Heart right ventricle (tissue), 16 donors: ENCODE results near the gene SNRNP40. TPM values are rescaled to one million over a fixed set of nuclear protein-coding genes. Genes with fewer than 3 reads are reported as not detected.
"Not testable (repeated sequence)": the region's sequence is repeated elsewhere in the genome, so short reads cannot be mapped to it uniquely, and the experiment has no call there.

Source experiments
- ATAC-seq, 8 donors: fragments of 200-7000 bp; cut with Tn5 transposase; one replicate each; pipeline ENCODE4 v1.9.1; 2020; ENCODE audit warnings: mild to moderate bottlenecking in 8 of 8, moderate library complexity in 8 of 8, moderate number of reproducible peaks in 1 of 8
- DNase-seq, 2 donors: peaks; one replicate each; pipeline ENCODE4 v3.0.0-alpha.2; 2020
- H3K27ac ChIP-seq, 10 donors: fragments of 200-600 bp; sonication (generic) in 2 of 10; one replicate each; pipeline versions ENCODE4 v1.5.0 to v1.8.0; 2020 to 2022; ENCODE audit warnings: mild to moderate bottlenecking in 3 of 10
- H3K27me3 ChIP-seq, 7 donors: fragments of 200-600 bp; one replicate each; pipeline ENCODE4 v1.8.0; 2021 to 2022; ENCODE audit warnings: mild to moderate bottlenecking in 2 of 7
- H3K36me3 ChIP-seq, 9 donors: fragments of 200-600 bp; sonication (generic) in 1 of 9; one replicate each; pipeline versions ENCODE4 v1.5.0 to v1.8.0; 2020 to 2022; ENCODE audit warnings: mild to moderate bottlenecking in 2 of 9
- H3K4me1 ChIP-seq, 9 donors: fragments of 200-600 bp; sonication (generic) in 1 of 9; one replicate each; pipeline versions ENCODE4 v1.5.0 to v1.8.0; 2020 to 2022; ENCODE audit warnings: mild to moderate bottlenecking in 4 of 9
- H3K4me3 ChIP-seq, 10 donors: fragments of 200-600 bp; sonication (generic) in 2 of 10; one replicate each; pipeline versions ENCODE4 v1.5.0 to v1.8.0; 2020 to 2022; ENCODE audit warnings: mild to moderate bottlenecking in 7 of 10, moderate library complexity in 2 of 10
- H3K9me3 ChIP-seq, 11 donors: fragments of 200-600 bp in 10 of 11; sonication (generic) in 2 of 11; one replicate each; pipeline versions ENCODE4 v1.5.0 to v1.8.0; 2013 to 2022; ENCODE audit warnings: mild to moderate bottlenecking in 2 of 11, control low read depth in 1 of 11, moderate library complexity in 1 of 11
- CTCF ChIP-seq, 9 donors: fragments of 200-600 bp; sonication (generic) in 2 of 9; IDR thresholded peaks; one replicate each; pipeline versions ENCODE4 v1.5.0 to v1.8.0; 2021 to 2022; ENCODE audit warnings: antibody characterized with exemption in 9 of 9, mild to moderate bottlenecking in 5 of 9, moderate library complexity in 1 of 9
- WGBS, 2 donors: extraction: QIAGEN DNeasy Blood & Tissue Kit; methylation state at CpG; one replicate each; pipeline ENCODE4 v1.1.7; 2013; ENCODE audit warnings: inconsistent platforms in 1 of 2; 5-methylcytosine and 5-hydroxymethylcytosine counted together
- intact Hi-C, 10 donors: fragments of 100-400 bp; cut with DNase I; formaldehyde crosslinking; loops; one replicate each; pipeline versions ENCODE4 v1.11.1 to v1.14.2; 2022
- polyA plus RNA-seq, 2 donors: library from polyadenylated mRNA; stranded (reverse); fragments of 200-250 nt; gene quantifications; one replicate each; pipeline ENCODE4 v1.2.3, GENCODE V29; 2013
- total RNA-seq, 10 donors: library from RNA; stranded (reverse); fragmentation: NEBNext Ultra II Directional in 3 of 10; extraction: Animal tissue kit (Norgen Biotek cat#: 25700) in 3 of 10; gene quantifications; one replicate each; pipeline versions ENCODE4 v1.2.1 to v1.2.4, GENCODE V29; 2021 to 2023
- donor health status: Arrhythmogenic right ventricular cardiomyopathy.
- donor health status: ischemic (EF 13 %, LVEDD 7.1; RV severe dilation, severe dysfunction).
- donor health status: healthy with polysubstance abuse.
- donor health status: DM: no; HTN: yes; CAD: no.
- donor health status: DM: no; HTN: no; CAD: no.
- donor health status: ischemic (EF 25% LVEDD 6.9; RV normal size, moderate dysfunction).
- donor health status: ischemic (EF 25% LVEDD 5.7; RV mildly dilated, moderate dysfunction).
- donor health status: healthy.
- donor health status: DM: yes; HTN: yes; CAD: no.
- donor health status: Ischemic cardiomyopathy.
- donor health status: ischemic (EF 35%, LVEDD 5.7; RV mildly dilated, moderate dysfunction).
- donor health status: nonischemic (EF 11% LVEDD 7.7; RV severe dilation, severe dysfunction).
- donor health status: DM: yes; HTN: yes; CAD: no.
- donor health status: PGD.
- donor health status: ischemic (EF 29% LVEDD 5.4; RV normal size, mild dysfunction).
- donor health status: nonischemic (EF 23%, LVEDD 6.1; RV moderate dilation, normal function).

SNRNP40 gene
- total and polyA plus RNA-seq, 12 donors = 9.7 to 25.3 (median 18.2) TPM

- no peak for TF ChIP-seq CTCF (IDR thresholded peaks at IDR 0.05)
- intact Hi-C loops = no loop called here
- ATAC-seq (no peak), DNase-seq (no peak)
- H3K4me3 ChIP-seq = no peak overlapping the region
- no peak overlapping the region for H3K27ac ChIP-seq
- peaks cover 0 to 11% (median 0%) of the 10 kb centered on the region in 9 donors for H3K4me1 ChIP-seq
- H3K36me3 ChIP-seq = peaks cover 0 to 100% (median 34%) of the 10 kb centered on the region in 9 donors
- 86 to 93% methylated on average over 2 of the region's 2 CpGs for WGBS, 2 donors
- H3K9me3 ChIP-seq = no peaks in the 10 kb centered on the region
- no peaks in the 10 kb centered on the region for H3K27me3 ChIP-seq
Measured at GRCh38 chr1:31266547-31266946, 30.0 kb downstream of the SNRNP40 start.

GRCh38 chr1:31264790-31265386 lies 31.7 kb downstream of the SNRNP40 start:
- H3K9me3 ChIP-seq = no peaks in the 10 kb centered on the region
- intact Hi-C loops = no loop called here
- H3K4me1 ChIP-seq = peaks cover 0 to 11% (median 0%) of the 10 kb centered on the region in 9 donors
- TF ChIP-seq CTCF (IDR thresholded peaks at IDR 0.05) = no peak
- 68 to 85% methylated on average over 1 of the region's 1 CpG for WGBS, 2 donors
- H3K27ac ChIP-seq = peak overlapping the region in 4 of 10 donors; percentile 1 to 37 (median 16)
- H3K36me3 ChIP-seq = peaks cover 0 to 100% (median 46%) of the 10 kb centered on the region in 9 donors
- H3K4me3 ChIP-seq = no peak overlapping the region
- H3K27me3 ChIP-seq = no peaks in the 10 kb centered on the region
- DNase-seq (peak; percentile 15 to 32), ATAC-seq (peak in 7 of 8 donors; percentile 42 to 88 (median 70))

GRCh38 chr1:31263408-31263807 lies 33.2 kb downstream of the SNRNP40 start:
- WGBS, 2 donors = 96 to 97% methylated on average over 3 of the region's 3 CpGs
- no peak for DNase-seq
- ATAC-seq = no peak
- Histone ChIP-seq H3K36me3 (peaks cover 0 to 100% (median 52%) of the 10 kb centered on the region in 9 donors), H3K27me3 (no peaks in the 10 kb centered on the region), H3K27ac (no peak overlapping the region), H3K9me3 (no peaks in the 10 kb centered on the region), H3K4me1 (peaks cover 0 to 11% (median 0%) of the 10 kb centered on the region in 9 donors), H3K4me3 (no peak overlapping the region)
- TF ChIP-seq CTCF (IDR thresholded peaks at IDR 0.05) = no peak
- intact Hi-C loops = no loop called here

- WGBS, 2 donors = 80 to 93% methylated on average over 5 of the region's 5 CpGs
- H3K27me3 ChIP-seq, intact Hi-C loops, H3K27ac ChIP-seq, H3K9me3 ChIP-seq, DNase-seq, H3K4me3 ChIP-seq, ATAC-seq: not testable (repeated sequence)
- H3K36me3 ChIP-seq = peaks cover 0 to 100% (median 47%) of the 10 kb centered on the region in 9 donors
- peaks cover 0 to 11% (median 0%) of the 10 kb centered on the region in 9 donors for H3K4me1 ChIP-seq
Measured at GRCh38 chr1:31262393-31262792, 34.2 kb downstream of the SNRNP40 start.

GRCh38 chr1:31261916-31262315 lies 34.7 kb downstream of the SNRNP40 start:
- H3K9me3 ChIP-seq = no peaks in the 10 kb centered on the region
- WGBS, 2 donors = 98% methylated on average over 3 of the region's 3 CpGs
- intact Hi-C loops = no loop called here
- no peak overlapping the region for H3K4me3 ChIP-seq
- ATAC-seq = no peak
- peaks cover 0 to 100% (median 43%) of the 10 kb centered on the region in 9 donors for H3K36me3 ChIP-seq
- peaks cover 0 to 11% (median 0%) of the 10 kb centered on the region in 9 donors for H3K4me1 ChIP-seq
- H3K27ac ChIP-seq = no peak overlapping the region
- TF ChIP-seq CTCF (IDR thresholded peaks at IDR 0.05) = no peak
- DNase-seq = no peak
- H3K27me3 ChIP-seq = no peaks in the 10 kb centered on the region
